ENCODE data around the gene SLMAP. TPM values are rescaled to one million over a fixed set of nuclear protein-coding genes. Genes with fewer than 3 reads are reported as not detected.

Gene SLMAP, protein sequence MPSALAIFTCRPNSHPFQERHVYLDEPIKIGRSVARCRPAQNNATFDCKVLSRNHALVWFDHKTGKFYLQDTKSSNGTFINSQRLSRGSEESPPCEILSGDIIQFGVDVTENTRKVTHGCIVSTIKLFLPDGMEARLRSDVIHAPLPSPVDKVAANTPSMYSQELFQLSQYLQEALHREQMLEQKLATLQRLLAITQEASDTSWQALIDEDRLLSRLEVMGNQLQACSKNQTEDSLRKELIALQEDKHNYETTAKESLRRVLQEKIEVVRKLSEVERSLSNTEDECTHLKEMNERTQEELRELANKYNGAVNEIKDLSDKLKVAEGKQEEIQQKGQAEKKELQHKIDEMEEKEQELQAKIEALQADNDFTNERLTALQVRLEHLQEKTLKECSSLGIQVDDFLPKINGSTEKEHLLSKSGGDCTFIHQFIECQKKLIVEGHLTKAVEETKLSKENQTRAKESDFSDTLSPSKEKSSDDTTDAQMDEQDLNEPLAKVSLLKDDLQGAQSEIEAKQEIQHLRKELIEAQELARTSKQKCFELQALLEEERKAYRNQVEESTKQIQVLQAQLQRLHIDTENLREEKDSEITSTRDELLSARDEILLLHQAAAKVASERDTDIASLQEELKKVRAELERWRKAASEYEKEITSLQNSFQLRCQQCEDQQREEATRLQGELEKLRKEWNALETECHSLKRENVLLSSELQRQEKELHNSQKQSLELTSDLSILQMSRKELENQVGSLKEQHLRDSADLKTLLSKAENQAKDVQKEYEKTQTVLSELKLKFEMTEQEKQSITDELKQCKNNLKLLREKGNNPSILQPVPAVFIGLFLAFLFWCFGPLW
- 29.2 TPM for total RNA-seq

DNA sequence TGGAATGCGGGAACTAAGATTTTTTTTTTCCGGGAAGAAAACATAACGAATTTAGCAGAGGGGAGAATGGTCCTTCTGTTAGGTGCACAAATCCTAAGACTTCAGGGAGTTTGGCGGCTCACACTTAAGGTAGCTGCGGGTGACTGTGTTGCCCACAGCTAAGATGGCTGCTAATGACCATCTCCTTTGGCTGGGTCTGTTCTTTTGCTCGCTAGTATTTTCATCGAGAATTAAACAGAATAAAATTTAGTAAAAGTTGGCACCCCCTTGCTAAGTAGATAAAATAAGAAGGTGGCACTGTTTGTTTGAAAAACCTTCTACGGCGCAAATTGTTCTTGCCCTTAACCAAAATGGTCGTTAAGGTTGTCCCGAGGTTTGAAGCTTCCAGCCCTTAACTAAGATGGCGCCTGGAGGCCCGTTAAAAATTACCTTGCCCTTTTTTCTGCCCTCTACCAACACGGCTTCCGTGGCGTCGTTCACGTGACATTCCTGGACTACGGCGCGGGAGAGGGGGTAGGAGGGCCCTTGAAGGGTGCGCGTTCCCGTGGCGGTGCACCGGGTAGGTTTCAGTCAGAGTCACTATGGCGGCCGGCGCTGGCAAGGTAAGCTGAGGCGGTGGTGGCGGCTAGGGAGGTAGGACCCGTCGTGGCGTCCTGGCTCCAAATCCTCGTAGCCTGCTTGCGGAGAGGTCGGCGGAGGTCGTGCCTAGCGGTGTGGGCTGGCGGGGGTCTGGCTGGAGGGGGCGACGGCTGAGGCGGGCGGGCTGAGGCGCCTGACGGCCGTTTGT, at the start of gene SLMAP:
Gene SLMAP, plus strand, starts transcription at position 569 of the 787 bp plus-strand sequence. CDS start 1,343 bp downstream, outside the sequence.
- peak; percentile 98 for DNase-seq (ENCODE audit: low spot score)
- ATAC-seq: peak; percentile 94

DNA sequence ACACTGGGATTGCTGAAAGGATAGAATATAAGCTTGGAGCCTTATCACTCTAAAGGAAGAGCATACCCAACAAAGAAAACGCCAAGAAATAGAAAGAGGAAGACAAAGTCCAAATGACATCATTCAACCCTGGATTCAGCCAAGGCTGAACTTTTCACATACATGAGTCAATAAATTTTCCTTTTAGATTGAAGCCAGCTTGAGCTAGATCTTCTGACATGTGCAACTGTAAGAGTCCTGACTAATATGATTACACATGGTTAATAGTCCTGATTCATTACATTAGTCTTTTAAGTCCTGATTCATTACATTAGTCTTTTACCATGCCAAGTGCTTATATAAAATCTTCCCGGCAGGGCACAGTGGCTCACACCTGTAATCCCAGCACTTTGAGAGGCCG, 49.6 kb upstream of the SLMAP start:
- DNase-seq (ENCODE audit: low spot score) (no peak), ATAC-seq (no peak)

DNA sequence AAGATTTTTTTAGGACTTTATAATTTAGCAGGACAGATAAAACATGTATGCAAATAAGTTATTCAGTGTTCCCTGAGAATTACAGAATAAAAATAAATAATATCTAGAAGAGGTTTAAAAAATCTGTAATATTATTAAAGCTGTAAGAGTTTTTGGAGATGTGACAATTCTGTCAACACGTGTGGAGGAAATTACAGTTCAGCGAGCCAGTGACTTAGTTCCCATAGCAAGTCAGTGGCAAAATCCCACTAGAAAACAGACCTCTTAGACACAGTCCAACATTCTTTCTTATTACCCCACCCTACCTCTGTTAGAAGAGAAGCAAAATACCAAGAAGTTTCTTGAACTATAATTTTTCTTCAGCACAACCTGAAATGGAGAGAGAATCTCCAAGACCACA, 47.1 kb upstream of the SLMAP start:
- DNase-seq (ENCODE audit: low spot score) (no peak), ATAC-seq (no peak)

DNA sequence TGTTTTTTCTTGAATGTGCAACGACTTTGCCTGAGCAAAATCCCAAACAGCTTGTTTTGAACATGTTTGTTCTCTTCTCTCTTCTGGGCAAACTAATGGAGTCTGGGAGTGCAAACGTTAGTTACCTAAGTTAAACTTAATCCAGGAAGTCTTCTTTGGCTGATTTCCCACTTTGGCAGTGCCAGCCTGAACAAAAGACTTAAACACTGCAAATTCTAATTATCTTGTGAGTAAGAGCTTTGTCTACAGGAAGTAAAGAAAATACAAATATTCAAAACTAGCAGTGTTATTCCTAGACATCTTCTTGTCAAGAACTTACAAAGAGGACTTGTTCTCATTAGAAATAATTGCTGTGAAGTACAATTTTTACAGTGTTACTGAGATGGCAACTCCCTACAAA, 46.5 kb upstream of the SLMAP start:
- ATAC-seq (no peak), DNase-seq (ENCODE audit: low spot score) (no peak)

DNA sequence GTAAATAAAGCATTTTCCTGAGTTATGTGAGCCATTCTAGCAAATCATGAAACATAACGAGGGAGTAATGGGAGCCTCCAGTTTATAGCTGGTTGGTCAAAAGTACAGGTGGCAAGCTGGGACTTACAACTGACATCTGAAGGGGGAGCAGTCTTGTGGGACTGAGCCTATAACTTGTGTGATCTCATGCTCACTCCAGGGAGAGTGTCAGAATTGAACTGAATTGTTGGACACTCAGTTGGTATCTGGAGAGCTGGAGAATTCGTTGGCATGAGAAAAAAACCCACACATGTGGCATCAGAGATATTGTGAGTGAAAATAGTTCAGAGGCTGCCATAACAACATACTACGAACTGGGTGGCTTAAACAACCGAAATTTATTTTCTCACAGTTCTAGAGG, 40.4 kb upstream of the SLMAP start:
- DNase-seq (ENCODE audit: low spot score): no peak

DNA sequence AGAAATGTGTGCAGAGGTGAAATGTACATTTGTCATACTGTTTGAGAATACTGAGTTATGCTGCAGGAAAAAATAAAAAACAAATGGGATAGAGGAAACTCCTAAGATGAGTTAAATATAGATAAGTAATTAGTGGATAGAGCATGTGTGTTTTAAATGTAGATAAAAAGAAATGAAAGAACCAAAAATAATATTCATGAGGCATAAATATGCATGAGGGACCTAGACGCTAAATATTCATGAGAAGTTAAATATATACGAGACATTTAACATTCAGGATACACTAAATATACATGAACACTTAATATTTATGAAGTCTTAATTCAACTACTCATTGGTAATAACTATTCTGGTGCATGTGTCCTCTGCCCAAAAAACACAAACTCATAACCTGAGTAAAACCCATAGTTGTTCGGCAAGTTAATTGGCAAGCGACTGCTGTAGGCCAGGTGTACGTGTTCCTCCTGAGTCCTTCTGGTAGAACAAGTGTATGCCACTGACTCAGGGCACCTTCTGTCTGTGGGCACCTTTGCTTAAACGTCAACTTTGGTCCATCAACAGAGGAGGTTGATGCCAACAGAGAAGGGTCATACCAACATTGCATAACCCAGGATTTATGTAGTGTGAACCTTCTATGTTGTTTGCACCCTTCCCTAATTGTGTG, 38.8 kb upstream of the SLMAP start:
- ATAC-seq (no peak), DNase-seq (ENCODE audit: low spot score) (no peak)

More for the DNA sequence above, 40.4 kb upstream of the SLMAP start:
- no peak for ATAC-seq

DNA sequence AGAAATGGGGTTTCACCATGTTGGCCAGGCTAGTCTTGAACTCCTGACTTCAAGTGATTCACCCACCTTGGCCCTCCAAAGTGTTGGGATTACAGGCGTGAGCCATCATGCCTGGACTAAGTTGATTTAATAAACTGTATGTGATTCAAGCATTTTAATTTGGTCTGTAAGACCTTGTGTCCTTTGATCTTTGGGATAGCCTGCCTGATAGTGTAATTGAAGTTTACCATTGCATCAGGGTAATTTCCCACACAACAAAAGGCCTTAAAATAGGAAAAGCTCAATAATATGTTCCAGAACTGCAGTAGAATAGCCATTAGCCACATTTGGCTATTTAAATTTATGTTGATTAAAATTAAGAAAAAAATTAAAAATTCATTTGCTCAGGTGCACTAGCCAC, 38.0 kb upstream of the SLMAP start:
- no peak for ATAC-seq
- DNase-seq (ENCODE audit: low spot score): no peak

DNA sequence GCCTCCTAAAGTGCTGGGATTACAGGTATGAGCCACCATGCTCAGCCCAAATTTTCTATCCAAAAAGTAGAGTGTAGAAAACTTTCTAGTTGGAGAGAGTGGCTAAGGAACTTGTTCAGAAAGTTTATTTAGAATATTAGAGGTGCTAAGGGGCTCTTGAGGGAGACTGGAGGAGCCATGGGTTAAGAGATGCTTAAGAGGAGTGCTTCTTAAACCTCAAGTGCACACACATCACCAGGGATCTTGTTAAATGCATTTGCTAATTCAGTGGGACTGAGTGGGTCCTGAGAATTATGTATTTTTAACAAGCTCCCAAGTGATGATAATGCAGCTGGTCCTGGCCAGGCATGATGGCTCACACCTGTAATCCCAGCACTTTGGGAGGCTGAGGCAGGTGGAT, 29.7 kb upstream of the SLMAP start:
- no peak for ATAC-seq
- DNase-seq (ENCODE audit: low spot score): no peak

DNA sequence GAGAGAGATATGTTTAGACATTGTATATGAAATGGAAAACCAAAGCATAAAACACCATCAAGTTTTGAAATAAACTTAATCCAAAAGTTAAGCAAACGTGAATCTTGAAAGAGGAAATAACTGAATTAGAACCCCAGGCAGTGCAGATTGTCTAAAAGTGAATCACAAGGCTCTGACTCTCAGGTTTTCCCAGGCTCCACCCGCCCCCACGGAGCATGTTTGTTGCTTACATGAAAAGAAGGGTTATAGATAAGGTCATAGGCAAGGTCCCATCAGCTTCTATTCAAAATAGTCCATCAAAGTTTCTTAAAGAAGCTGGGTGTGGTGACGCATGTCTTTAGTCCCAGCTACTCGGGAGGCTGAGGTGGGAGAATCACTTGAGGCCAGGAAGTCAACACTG, 29.0 kb upstream of the SLMAP start:
- DNase-seq (ENCODE audit: low spot score): no peak
- ATAC-seq: no peak

DNA sequence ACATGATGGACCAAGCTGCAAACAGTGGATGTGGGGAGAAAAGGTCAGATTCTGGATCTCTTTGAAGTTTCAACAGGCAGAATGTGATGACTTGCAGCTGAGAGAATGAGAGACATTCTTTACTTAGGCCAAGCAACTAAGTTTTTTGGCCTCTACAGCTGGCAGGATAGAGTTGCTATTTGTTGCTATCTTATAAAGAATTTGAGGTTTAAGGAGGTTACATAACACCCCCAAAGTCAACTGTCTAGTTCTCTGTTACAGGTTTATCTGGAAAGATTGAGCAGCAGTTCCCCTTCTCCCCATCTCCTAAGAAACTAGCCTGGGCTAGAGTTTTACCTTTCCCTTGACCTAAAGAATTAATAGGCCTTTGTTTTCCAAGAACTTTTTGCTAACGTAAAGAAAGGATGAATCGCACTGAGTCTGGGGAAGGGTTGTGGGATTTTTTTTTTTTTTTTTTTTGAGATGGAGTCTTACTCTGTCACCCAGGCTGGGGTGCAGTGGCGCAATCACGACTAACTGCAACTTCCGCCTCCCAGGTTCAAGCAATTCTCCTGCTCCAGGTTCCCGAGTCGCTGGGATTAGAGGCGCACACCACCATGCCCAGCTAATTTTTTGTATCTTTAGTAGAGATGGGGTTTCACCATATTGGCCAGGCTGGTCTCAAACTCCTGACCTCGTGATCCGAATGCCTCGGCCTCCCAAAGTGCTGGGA, 26.6 kb upstream of the SLMAP start:
- ATAC-seq (no peak), DNase-seq (ENCODE audit: low spot score) (no peak)

DNA sequence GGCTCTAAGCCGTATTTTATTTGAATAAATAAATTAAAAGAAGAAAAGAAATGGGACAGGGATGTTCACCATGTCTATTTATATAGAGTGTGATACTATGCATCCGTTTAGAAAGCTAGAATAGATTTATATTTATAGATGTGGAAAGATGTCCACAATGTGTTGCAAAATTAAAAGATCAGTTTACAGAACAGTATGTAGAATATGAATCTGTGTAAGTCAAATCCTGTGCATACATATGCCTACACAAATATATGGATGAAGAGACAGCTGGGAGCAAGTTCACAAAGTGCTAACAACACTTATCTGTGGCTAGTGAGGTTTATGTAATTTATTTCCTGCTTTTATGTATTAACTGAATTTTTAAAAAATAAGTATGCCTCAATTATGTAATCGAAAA, 25.4 kb upstream of the SLMAP start:
- DNase-seq (ENCODE audit: low spot score): no peak

DNA sequence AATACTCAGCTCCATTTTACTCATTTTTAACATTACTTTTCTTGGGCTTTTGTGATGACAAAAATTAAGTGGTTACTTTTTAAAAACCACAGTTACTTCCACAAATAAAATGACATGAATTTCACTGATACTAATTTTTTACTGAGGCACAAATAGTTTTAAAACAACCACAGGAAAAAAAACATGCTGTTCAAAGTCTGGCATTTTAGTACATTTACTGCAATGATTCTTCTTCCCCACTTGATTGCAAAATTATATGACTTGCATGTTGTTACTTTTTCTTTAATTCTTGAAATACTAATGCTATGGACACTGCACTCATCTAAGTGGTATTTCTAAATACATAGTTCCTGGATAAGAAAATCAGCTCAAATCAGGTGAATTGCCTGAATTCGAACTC, 24.8 kb upstream of the SLMAP start:
- ATAC-seq: no peak
- DNase-seq (ENCODE audit: low spot score): no peak

More for the DNA sequence above, 25.4 kb upstream of the SLMAP start:
- ATAC-seq: no peak

DNA sequence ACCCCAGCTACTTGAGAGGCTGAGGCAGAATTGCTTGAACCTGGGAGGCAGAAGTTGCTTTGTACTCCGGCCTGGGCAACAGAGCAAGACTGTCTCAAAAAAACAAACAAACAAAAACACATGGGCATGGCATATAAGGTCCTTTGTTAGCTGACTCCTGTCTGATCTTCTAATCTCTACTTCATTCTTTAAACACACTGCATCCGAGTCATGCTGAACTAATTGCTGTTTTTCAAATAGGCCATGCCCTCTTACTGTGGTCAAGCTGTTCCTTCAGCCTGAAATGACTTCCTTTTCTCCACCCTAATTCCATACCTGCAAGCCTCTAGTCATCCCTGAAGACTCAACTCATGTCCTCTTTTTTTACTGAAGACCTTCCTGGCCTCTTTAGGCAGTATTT, 22.3 kb upstream of the SLMAP start:
- ATAC-seq: no peak
- no peak for DNase-seq (ENCODE audit: low spot score)

DNA sequence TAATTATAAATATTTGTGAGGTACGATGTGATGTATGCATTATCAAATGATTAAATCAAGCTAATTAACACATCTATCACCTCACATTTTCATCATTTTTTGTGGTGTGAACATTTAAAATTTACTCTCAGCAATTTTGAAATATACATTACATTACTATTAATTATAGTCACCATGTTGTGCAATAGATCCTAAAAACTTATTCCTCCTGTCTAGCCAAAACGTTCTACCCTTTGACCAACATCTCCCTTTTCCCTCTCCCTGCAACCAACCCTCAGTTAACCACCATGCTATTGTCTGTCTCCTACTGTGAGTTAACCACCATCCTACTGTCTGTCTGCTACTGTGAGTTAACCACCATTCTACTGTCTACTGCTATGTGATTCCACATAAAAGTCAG, 20.7 kb upstream of the SLMAP start:
- ATAC-seq (no peak), DNase-seq (ENCODE audit: low spot score) (no peak)

DNA sequence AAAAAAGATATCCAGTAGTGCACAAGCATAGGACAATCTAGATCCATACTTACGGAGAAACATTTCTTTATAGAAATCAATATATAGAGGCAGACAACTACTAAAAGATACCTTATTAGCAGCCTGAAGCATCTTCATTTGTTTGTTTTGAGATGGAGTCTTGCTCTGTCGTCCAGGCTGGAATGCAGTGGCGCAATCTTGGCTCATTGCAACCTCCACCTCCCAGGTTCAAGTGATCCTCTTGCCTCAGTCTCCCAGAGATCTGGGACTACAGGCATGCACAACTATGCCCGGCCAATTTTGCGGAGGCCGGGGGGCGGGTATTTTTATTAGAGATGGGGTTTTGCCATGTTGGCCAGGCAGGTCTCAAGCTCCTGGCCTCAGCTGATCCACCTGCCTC, 18.3 kb upstream of the SLMAP start:
- ATAC-seq (no peak), DNase-seq (ENCODE audit: low spot score) (no peak)

DNA sequence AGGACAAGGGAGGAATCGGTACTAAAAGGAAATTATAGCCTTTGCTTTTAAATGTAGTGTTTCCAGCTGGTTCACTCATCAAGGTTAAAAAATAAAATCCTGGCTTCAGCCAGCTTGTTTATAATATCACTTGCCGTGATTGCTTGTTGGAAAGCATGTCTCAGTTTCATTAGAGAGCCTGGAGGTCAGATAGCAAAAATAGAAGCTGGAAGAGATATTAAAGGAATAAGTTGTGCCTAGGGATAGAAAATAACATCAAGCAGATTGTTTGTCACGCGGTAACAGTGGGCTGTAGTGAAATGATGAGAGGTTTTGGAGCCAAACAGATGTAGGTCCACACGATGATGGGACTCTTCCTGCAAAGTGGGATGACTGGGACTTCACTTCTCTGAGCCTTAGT, 17.7 kb upstream of the SLMAP start:
- ATAC-seq (no peak), DNase-seq (ENCODE audit: low spot score) (no peak)

DNA sequence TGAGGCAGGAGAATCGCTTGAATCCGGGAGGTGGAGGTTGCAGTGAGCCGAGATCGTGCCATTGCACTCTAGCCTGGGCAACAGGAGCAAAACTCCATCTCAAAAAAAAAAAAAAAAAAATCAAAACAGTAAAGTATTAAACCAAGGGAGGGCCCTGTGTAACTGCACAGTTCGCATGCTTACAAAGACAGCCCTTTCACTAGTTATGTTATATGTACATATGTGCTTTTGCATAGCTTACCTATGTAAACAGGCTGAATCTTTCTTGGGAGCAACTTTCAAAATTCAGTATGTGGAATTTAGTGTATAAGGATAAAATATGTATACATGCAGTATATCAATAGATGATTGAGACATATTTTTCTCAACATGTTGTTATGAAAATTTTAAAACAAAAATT, 16.1 kb upstream of the SLMAP start:
- no peak for DNase-seq (ENCODE audit: low spot score)
- no peak for ATAC-seq

DNA sequence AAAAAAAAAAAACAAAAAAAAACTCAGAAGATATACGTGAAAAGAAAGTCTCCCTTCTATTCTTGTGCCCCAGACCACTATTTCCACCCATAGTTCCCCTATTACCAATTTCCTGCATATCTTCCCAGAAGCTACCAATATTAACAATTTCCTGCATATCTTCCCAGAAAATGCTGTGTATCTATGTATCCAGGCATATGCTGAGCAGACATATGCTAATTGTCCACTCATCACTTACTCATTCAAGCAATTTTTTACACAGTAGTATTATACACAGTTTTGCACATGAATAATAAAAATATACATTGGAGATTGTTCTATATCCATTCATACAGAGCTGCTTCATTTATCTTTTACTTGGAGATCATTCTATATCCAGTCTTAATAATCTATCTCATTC, 12.6 kb upstream of the SLMAP start:
- DNase-seq (ENCODE audit: low spot score) (no peak), ATAC-seq (no peak)

DNA sequence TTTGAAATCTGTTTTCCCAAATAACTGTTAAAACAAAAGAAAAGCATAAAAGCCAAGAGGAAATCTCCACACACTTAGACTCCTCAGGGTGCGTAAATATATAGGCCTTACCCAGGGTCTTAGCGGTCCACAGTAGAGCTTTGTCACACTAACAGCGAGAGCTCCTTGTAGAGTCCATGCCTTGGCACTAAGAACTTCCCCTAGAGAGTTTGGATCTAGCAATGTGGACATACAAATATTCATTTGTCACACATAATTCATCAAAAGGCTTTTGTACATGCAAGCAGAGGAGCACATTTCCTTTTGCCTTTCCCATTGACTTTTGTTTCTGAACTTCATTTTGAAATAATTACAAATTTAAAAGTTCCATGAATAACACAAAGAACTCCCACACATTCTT, 11.0 kb upstream of the SLMAP start:
- ATAC-seq (no peak), DNase-seq (ENCODE audit: low spot score) (no peak)

All from left lobe of liver (tissue), 2 donors.